OCI-LY3 (cell line): Measurements from ENCODE around the gene CCDC157.

ENCODE experiments used
- H2AFZ ChIP-seq: fragments of 200-600, 300-600 bp; shearing (Covaris generic); 2 replicates; pipeline ENCODE4 v1.6.0; 2014; ENCODE audit warnings: antibody characterized with exemption, low read depth, low read length
- H3K27ac ChIP-seq: fragments of 200-600, 300-600 bp; sonication (generic); 2 replicates; pipeline ENCODE4 v1.5.1; 2014; ENCODE audit warnings: mild to moderate bottlenecking, low read length, moderate library complexity, mixed read lengths
- H3K27me3 ChIP-seq: fragments of 200-600, 300-600 bp; sonication (generic); 2 replicates; pipeline ENCODE4 v1.6.1; 2014; ENCODE audit warnings: low read depth, low read length, mixed read lengths
- H3K36me3 ChIP-seq: fragments of 200-600, 300-600 bp; sonication (generic); replicated peaks from 2 replicates; pipeline ENCODE3; 2014; ENCODE audit warnings: low read depth, low read length, mixed read lengths
- H3K4me1 ChIP-seq: fragments of 300-600, 200-600 bp; sonication (generic); 2 replicates; pipeline ENCODE4 v1.6.1; 2014; ENCODE audit warnings: low read length, mixed read lengths
- H3K4me2 ChIP-seq: fragments of 200-600, 300-600 bp; sonication (generic); 2 replicates; pipeline ENCODE4 v1.6.1; 2014; ENCODE audit warnings: low read length, mixed read lengths
- H3K4me3 ChIP-seq: fragments of 300-600, 200-600 bp; sonication (generic); 2 replicates; pipeline ENCODE4 v1.5.1; 2014; ENCODE audit warnings: antibody characterized with exemption, mild to moderate bottlenecking, low read length, moderate library complexity
- H3K79me2 ChIP-seq: fragments of 300-600, 200-600 bp; shearing (Covaris generic); 2 replicates; pipeline ENCODE4 v1.6.1; 2014; ENCODE audit warnings: mild to moderate bottlenecking, low read length, mixed read lengths
- H3K9ac ChIP-seq: fragments of 300-600, 200-600 bp; shearing (Covaris generic); 2 replicates; pipeline ENCODE4 v1.6.0; 2014; ENCODE audit warnings: mild to moderate bottlenecking, low read length, moderate library complexity
- H3K9me3 ChIP-seq: fragments of 200-600, 300-600 bp; shearing (Covaris generic); 2 replicates; pipeline ENCODE4 v1.6.1; 2014; ENCODE audit warnings: low read length, mixed read lengths; ENCODE audit not compliant: insufficient read depth
- H4K20me1 ChIP-seq: fragments of 200-600, 300-600 bp; sonication (generic); 2 replicates; pipeline ENCODE4 v1.6.1; 2016; ENCODE audit warnings: low read length, mixed read lengths; ENCODE audit not compliant: insufficient read depth
- CTCF ChIP-seq: fragments of 200-600, 300-600 bp; sonication (generic); IDR thresholded peaks from 2 replicates; pipeline ENCODE4 v1.5.1; 2014; ENCODE audit warnings: antibody characterized with exemption, low read length, low read depth
- EZH2phosphoT487 ChIP-seq: fragments of 200-600 bp; shearing (Covaris generic); IDR thresholded peaks from 2 replicates; pipeline ENCODE4 v1.6.1; 2018; ENCODE audit warnings: antibody characterized with exemption, mixed run types, low read depth

Gene CCDC157

GRCh38 chr22:30308518-30309230 lies 48.1 kb upstream of the CCDC157 start:
- no peak overlapping the region for H2AFZ ChIP-seq
- TF ChIP-seq CTCF: no peak
- no peak for TF ChIP-seq EZH2phosphoT487
- H3K9ac ChIP-seq: no peak overlapping the region
- no peak overlapping the region for H3K27ac ChIP-seq
- no peaks in the 10 kb centered on the region for H4K20me1 ChIP-seq
- H3K27me3 ChIP-seq: no peaks in the 10 kb centered on the region
- no peaks in the 10 kb centered on the region for H3K36me3 ChIP-seq
- no peaks in the 10 kb centered on the region for H3K9me3 ChIP-seq
- H3K4me2 ChIP-seq: peak overlapping the region; percentile 2; the same call in 1 of the 2 replicates
- H3K4me1 ChIP-seq: peaks cover 70% of the 10 kb centered on the region
- H3K79me2 ChIP-seq: no peaks in the 10 kb centered on the region
- H3K4me3 ChIP-seq: no peak overlapping the region

GRCh38 chr22:30309951-30310741 lies 46.7 kb upstream of the CCDC157 start:
- peak overlapping the region; percentile 22 for H3K27ac ChIP-seq

GRCh38 chr22:30310881-30311771 lies 45.7 kb upstream of the CCDC157 start:
- H3K4me1 ChIP-seq: peaks cover 68% of the 10 kb centered on the region
- peak overlapping the region; percentile 22; the same call in 1 of the 2 replicates for H3K27ac ChIP-seq
- H3K36me3 ChIP-seq: no peaks in the 10 kb centered on the region
- no peaks in the 10 kb centered on the region for H3K9me3 ChIP-seq
- H4K20me1 ChIP-seq: no peaks in the 10 kb centered on the region
- H3K27me3 ChIP-seq: no peaks in the 10 kb centered on the region
- H3K9ac ChIP-seq: no peak overlapping the region
- no peak overlapping the region for H3K4me3 ChIP-seq
- peak overlapping the region; percentile 26 for H3K4me2 ChIP-seq
- no peak overlapping the region for H2AFZ ChIP-seq
- peaks cover 4% of the 10 kb centered on the region; the same call in 1 of the 2 replicates for H3K79me2 ChIP-seq
- no peak for TF ChIP-seq EZH2phosphoT487
- no peak for TF ChIP-seq CTCF

More at GRCh38 chr22:30309951-30310741, 46.7 kb upstream of the CCDC157 start:
- H3K9ac ChIP-seq: no peak overlapping the region
- no peaks in the 10 kb centered on the region for H3K9me3 ChIP-seq
- no peaks in the 10 kb centered on the region for H4K20me1 ChIP-seq
- no peak for TF ChIP-seq CTCF
- TF ChIP-seq EZH2phosphoT487: no peak
- peaks cover 71% of the 10 kb centered on the region for H3K4me1 ChIP-seq
- no peak overlapping the region for H2AFZ ChIP-seq
- no peak overlapping the region for H3K4me3 ChIP-seq
- H3K27me3 ChIP-seq: no peaks in the 10 kb centered on the region
- peak overlapping the region; percentile 26 for H3K4me2 ChIP-seq
- H3K79me2 ChIP-seq: no peaks in the 10 kb centered on the region
- H3K36me3 ChIP-seq: no peaks in the 10 kb centered on the region
